Measurements from ENCODE around the gene CCL21.
A peak's percentile ranks its signal among the peaks of the same experiment; 100 is the strongest.

CCL21 gene

DNA sequence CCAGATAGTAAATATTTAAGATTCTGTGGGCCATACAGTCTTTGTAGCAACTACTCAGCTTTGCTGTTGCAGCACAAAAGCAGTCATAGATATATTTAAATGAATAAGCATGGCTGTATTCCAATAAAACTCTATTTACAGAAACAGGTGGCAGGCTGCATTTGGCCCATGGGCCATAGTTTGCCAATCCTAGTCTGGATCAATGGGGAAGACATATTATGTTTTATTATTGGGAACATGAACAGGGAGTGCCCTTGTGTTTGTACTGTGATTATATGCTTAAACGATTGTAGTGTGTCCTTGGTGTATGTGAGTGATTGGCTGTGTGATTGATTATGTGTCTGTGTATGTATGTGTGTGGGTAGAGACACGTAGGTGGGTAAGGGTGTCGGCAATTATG lies 35.5 kb downstream of the CCL21 start:
- Histone ChIP-seq H3K4me1 (ENCODE audit: control insufficient read depth, insufficient read depth, low read length, unreplicated experiment) (no peaks in the 10 kb centered on the region), H3K36me3 (ENCODE audit: insufficient read depth, low read length) (peaks cover 3% of the 10 kb centered on the region; the same call in 1 of the 2 replicates), H3K27me3 (ENCODE audit: insufficient read depth, low read length) (no peaks in the 10 kb centered on the region), H3K4me3 (ENCODE audit: low read depth, low read length) (no peak overlapping the region), H3K79me2 (ENCODE audit: control insufficient read depth, insufficient read depth, low read length, unreplicated experiment) (no peaks in the 10 kb centered on the region), H2AFZ (ENCODE audit: low read length, unreplicated experiment) (no peak overlapping the region), H3K27ac (ENCODE audit: low read depth, low read length) (no peak overlapping the region)

DNA sequence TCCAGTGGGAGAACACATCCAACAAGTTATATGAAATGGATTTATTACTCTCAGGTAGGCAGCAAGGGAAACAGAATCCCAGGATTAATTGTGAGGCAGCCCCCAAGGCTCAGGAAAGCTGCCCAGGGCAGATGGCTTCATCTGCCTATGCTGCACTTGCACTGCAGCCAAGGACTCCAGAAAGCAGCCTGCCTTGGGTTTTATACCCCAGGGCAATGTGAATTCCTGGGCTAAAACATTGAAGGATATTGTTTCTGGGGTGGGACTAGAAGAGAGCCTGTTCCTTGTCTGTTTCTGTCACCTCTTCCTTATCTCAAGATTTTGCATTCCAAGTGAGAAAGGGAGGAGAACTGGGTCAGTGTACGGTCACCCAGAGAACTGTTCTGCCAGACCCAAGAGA lies 38.6 kb downstream of the CCL21 start:
- H3K27ac ChIP-seq (ENCODE audit: low read depth, low read length) = no peak overlapping the region
- H3K79me2 ChIP-seq (ENCODE audit: control insufficient read depth, insufficient read depth, low read length, unreplicated experiment) = peaks cover 18% of the 10 kb centered on the region
- no peak overlapping the region for H3K4me3 ChIP-seq (ENCODE audit: low read depth, low read length)
- peaks cover 20% of the 10 kb centered on the region for H3K36me3 ChIP-seq (ENCODE audit: insufficient read depth, low read length)
- peaks cover 6% of the 10 kb centered on the region for H3K4me1 ChIP-seq (ENCODE audit: control insufficient read depth, insufficient read depth, low read length, unreplicated experiment)
- no peak overlapping the region for H2AFZ ChIP-seq (ENCODE audit: low read length, unreplicated experiment)
- no peaks in the 10 kb centered on the region for H3K27me3 ChIP-seq (ENCODE audit: insufficient read depth, low read length)

DNA sequence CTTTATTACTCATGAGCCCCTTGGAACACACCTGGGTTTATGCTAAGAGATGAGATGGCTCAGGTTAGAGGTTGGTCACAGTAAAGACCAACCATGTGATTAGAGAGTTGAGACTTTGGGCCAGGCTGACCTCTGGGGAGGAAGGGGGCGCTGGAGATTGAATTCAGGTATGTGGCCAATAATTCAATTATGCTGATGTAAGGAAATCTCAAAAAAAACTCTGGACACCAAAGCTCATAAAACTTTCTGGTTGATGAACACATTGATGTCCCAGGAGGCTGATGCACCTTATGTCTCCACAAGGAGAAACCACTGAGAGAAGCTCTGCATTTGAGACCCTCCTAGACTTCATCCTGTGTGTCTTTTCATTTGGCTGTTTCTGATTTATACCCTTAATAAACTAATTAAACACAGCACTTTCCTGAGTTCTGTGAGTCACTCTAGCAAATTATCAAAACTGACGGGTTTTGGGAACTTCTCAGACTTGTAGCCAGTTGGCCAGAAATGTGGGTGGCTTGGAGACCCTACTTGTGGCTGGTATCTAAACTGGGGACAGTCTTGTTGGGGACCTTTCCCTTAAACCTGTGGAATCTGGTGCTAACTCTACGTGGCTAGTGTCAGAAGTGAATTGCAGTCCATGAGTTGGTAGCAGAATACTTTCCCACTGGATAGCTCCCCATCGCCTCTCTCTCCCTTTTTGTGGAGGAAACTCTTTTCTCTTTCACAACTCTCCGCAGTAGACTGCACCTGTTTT lies 40.0 kb downstream of the CCL21 start:
- peaks cover 21% of the 10 kb centered on the region for H3K79me2 ChIP-seq (ENCODE audit: control insufficient read depth, insufficient read depth, low read length, unreplicated experiment)
- peaks cover 6% of the 10 kb centered on the region for H3K4me1 ChIP-seq (ENCODE audit: control insufficient read depth, insufficient read depth, low read length, unreplicated experiment)
- H3K36me3 ChIP-seq (ENCODE audit: insufficient read depth, low read length) = peaks cover 20% of the 10 kb centered on the region
- H3K4me3 ChIP-seq (ENCODE audit: low read depth, low read length) = no peak overlapping the region
- no peak overlapping the region for H3K27ac ChIP-seq (ENCODE audit: low read depth, low read length)
- H3K27me3 ChIP-seq (ENCODE audit: insufficient read depth, low read length) = no peaks in the 10 kb centered on the region
- no peak overlapping the region for H2AFZ ChIP-seq (ENCODE audit: low read length, unreplicated experiment)

DNA sequence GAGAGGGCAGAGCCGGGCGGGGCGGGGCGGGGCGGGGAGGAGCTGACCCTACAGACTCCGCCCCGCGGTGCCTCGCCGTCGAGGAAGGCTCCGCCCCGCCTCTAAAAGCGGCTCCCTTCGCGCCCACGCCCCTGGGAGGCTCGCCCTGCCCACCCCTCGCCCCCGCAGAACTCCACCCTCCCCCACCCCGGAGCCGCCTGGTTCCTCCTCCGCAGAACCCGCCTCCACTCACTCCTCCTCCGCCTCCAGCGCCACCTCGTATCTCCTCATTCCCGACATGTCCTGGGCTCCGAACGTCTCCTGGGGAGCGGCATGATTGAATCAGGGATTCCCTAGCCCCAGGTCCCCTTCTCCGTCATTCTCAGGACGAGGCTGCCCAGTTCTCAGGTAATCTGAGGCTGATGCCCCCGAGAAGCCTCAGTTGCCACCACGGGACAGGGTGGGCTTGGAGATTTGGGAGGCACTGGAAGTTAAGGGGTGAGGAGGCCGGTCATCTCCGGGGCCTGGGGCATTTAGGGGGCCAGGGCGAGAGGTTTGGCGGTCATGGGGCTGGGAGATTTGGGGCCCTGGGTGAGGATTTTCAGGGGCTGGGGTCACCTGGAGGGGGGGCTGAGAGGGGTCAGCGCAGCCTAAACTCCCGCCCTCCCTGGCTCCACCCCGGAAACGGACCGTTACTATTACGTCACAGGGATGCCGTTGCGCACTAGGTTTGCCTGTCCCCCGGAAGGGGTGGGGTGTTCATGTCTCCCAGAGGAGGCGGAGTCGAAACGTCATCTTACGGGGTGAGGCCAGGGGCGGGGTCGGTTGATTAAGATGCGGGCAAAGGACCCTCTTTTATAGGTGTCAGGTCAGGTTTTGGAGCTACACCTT lies 44.3 kb downstream of the CCL21 start:
- H3K4me1 ChIP-seq (ENCODE audit: control insufficient read depth, insufficient read depth, low read length, unreplicated experiment) = peaks cover 6% of the 10 kb centered on the region
- peak overlapping the region; percentile 95 for H3K4me3 ChIP-seq (ENCODE audit: low read depth, low read length)
- peaks cover 20% of the 10 kb centered on the region for H3K36me3 ChIP-seq (ENCODE audit: insufficient read depth, low read length)
- peak overlapping the region; percentile 93 for H3K27ac ChIP-seq (ENCODE audit: low read depth, low read length)
- H2AFZ ChIP-seq (ENCODE audit: low read length, unreplicated experiment) = peak overlapping the region; percentile 86
- no peaks in the 10 kb centered on the region for H3K27me3 ChIP-seq (ENCODE audit: insufficient read depth, low read length)
- H3K79me2 ChIP-seq (ENCODE audit: control insufficient read depth, insufficient read depth, low read length, unreplicated experiment) = peaks cover 21% of the 10 kb centered on the region

DNA sequence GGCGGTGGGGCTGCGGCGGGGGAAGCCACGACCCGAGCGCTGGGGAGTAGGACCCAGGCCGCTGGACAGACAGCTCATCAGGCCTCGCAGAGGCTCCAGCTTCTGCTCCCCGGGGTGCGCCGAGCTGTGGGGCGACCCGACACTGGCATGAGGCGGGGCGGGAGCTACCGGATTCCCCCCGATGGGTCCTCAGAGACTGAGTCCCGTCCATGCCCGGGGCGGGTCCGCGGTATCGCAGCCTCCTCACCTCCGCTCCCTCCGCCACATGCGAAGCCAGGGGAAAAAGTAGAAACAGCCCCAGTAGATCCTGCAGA lies 44.9 kb downstream of the CCL21 start:
- H3K4me3 ChIP-seq (ENCODE audit: low read depth, low read length) = peak overlapping the region; percentile 95
- H3K36me3 ChIP-seq (ENCODE audit: insufficient read depth, low read length) = peaks cover 20% of the 10 kb centered on the region
- H2AFZ ChIP-seq (ENCODE audit: low read length, unreplicated experiment) = peak overlapping the region; percentile 63
- H3K79me2 ChIP-seq (ENCODE audit: control insufficient read depth, insufficient read depth, low read length, unreplicated experiment) = peaks cover 21% of the 10 kb centered on the region
- H3K27ac ChIP-seq (ENCODE audit: low read depth, low read length) = peak overlapping the region; percentile 36; the same call in 1 of the 2 replicates
- H3K4me1 ChIP-seq (ENCODE audit: control insufficient read depth, insufficient read depth, low read length, unreplicated experiment) = peaks cover 6% of the 10 kb centered on the region
- no peaks in the 10 kb centered on the region for H3K27me3 ChIP-seq (ENCODE audit: insufficient read depth, low read length)

DNA sequence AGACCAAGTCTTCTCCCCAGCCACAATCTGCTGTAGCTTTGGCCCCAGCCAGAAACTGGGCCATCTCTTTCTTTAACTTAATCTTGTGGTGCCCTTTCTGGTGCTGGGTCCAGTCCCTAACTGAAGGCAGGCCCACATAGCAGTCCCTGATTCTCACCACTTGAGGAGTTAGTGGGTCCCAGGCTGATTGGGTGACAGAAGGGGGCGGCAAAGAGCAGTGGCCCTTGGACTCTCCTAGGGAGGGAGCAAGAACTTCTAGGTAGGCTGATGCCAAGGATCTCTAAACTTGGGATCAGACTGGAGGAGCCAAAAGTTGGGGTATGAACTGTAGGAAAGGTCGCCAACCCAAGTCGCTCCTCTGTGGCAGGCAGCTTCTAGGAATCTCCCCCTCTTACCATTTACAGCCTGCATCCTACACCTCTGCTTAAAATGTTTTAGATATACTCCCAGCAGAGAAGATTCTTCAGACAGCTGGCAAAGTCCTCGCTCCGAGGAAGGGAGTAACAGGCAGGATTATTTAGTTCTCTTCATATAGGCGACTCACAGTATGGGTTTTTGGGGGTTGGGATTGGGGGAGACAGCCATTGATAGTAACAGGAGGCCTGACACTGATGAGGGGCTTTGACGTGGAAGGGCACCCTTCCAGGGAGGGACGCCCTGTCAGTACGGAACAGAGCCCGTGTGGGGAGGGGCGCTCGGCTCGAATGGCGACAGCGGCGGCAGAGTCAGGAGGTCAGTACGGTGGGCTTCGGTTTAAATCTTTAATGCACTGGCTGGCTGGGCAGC lies 45.5 kb downstream of the CCL21 start:
- Histone ChIP-seq H3K27ac (ENCODE audit: low read depth, low read length) (peak overlapping the region; percentile 36; the same call in 1 of the 2 replicates), H3K27me3 (ENCODE audit: insufficient read depth, low read length) (no peaks in the 10 kb centered on the region), H2AFZ (ENCODE audit: low read length, unreplicated experiment) (peak overlapping the region; percentile 63), H3K4me1 (ENCODE audit: control insufficient read depth, insufficient read depth, low read length, unreplicated experiment) (peaks cover 6% of the 10 kb centered on the region), H3K79me2 (ENCODE audit: control insufficient read depth, insufficient read depth, low read length, unreplicated experiment) (peaks cover 21% of the 10 kb centered on the region), H3K36me3 (ENCODE audit: insufficient read depth, low read length) (peaks cover 18% of the 10 kb centered on the region), H3K4me3 (ENCODE audit: low read depth, low read length) (peak overlapping the region; percentile 95)

DNA sequence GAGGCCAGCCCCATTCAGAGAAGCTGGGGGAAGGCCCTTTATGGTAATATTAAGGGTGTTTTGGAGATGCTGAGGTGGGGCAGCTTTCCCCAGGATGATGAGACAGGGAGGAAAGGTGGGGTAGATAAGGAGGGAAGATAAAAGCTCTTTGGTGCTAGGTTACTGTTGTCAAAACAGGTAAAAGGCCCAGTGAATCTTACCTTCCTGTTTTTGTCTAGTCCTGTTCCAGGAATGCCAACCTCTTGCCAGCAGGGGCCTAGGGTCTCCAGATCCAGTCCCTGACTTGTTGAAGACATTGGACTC lies 46.7 kb downstream of the CCL21 start:
- Histone ChIP-seq H3K4me1 (ENCODE audit: control insufficient read depth, insufficient read depth, low read length, unreplicated experiment) (peaks cover 6% of the 10 kb centered on the region), H3K27ac (ENCODE audit: low read depth, low read length) (no peak overlapping the region), H3K79me2 (ENCODE audit: control insufficient read depth, insufficient read depth, low read length, unreplicated experiment) (peaks cover 19% of the 10 kb centered on the region), H3K27me3 (ENCODE audit: insufficient read depth, low read length) (no peaks in the 10 kb centered on the region), H3K4me3 (ENCODE audit: low read depth, low read length) (no peak overlapping the region), H2AFZ (ENCODE audit: low read length, unreplicated experiment) (no peak overlapping the region), H3K36me3 (ENCODE audit: insufficient read depth, low read length) (peaks cover 8% of the 10 kb centered on the region; the same call in 1 of the 2 replicates)

DNA sequence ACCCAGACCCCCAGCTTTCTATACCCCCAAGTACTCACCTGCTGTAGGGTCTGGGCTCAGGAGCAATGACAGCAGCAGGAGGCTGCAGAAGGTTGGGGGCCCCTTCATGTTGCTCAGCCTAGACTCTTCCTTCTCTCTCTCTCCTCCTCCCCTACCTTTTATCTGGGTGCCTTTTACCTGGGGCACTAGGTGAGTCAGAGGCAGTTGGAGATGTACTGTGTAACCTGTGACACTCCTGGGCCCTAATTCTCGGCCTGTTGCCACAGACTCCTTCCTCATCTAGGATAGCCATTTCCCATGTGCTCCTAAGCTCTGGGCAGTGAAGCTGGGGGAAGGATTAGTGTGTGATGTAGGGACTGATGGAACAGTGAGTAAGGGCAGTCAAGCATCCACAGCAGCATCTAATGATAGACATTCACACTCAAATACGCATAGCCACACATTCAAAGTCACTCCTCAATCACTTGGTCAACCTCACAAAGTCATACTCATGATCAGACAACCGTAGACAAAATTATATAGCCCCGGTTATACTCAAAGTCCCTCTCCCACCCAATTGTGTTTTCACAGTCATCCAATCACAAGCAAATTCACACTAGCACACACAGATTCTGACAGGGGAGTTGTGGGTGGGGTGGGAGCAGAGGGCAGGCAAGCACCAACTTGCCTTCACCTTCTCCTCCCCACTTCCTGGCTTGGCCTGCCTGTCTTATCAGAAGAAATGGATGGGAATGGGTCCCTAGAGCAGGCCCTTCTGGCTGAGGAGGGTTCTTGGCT lies 47.2 kb downstream of the CCL21 start, which contains the start of gene CCL27:
Gene CCL27, minus strand, starts transcription at position 132 of the 777 bp plus-strand sequence. Its CDS starts 24 bp downstream, at position 108.
- Histone ChIP-seq H3K79me2 (ENCODE audit: control insufficient read depth, insufficient read depth, low read length, unreplicated experiment) (peaks cover 15% of the 10 kb centered on the region), H3K27ac (ENCODE audit: low read depth, low read length) (no peak within 1 kb of the TSS), H3K4me1 (ENCODE audit: control insufficient read depth, insufficient read depth, low read length, unreplicated experiment) (peaks cover 6% of the 10 kb centered on the region), H2AFZ (ENCODE audit: low read length, unreplicated experiment) (no peak within 1 kb of the TSS), H3K36me3 (ENCODE audit: insufficient read depth, low read length) (peaks cover 3% of the 10 kb centered on the region; the same call in 1 of the 2 replicates), H3K27me3 (ENCODE audit: insufficient read depth, low read length) (no peaks in the 10 kb centered on the region), H3K4me3 (ENCODE audit: low read depth, low read length) (no peak within 1 kb of the TSS)

DNA sequence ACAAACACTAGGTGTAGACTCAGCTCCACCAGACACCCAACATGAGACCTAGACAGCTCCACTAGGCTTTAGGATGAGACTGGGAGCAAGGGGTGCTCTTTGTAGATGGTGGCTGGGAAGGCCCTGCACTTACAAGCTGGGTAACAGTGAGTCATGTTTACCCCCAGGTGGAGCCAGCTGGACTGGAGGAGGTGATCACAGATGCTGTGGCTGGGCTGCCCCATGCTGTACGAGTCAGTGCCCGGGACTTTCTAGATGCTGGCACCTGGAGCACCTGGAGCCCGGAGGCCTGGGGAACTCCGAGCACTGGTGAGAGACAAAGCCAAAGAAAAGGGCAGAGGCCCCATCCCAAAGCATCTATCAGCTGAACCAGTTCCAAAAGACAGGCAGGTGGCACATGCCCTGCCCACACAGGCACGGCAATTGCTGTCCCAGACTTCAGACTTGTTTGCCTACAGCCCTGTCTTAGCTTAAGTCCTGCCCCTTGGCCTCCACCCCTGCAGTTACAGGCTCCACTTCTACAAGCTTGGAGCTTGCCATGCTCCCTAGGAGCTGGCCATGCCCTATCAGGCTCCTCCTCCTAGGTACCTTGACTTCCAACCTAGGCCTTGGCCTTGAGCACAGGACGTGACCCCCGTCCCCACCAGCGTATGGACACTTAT lies 50.2 kb downstream of the CCL21 start:
- no peaks in the 10 kb centered on the region for H3K27me3 ChIP-seq (ENCODE audit: insufficient read depth, low read length)
- no peak overlapping the region for H3K27ac ChIP-seq (ENCODE audit: low read depth, low read length)
- no peaks in the 10 kb centered on the region for H3K36me3 ChIP-seq (ENCODE audit: insufficient read depth, low read length)
- H3K4me1 ChIP-seq (ENCODE audit: control insufficient read depth, insufficient read depth, low read length, unreplicated experiment) = no peaks in the 10 kb centered on the region
- no peak overlapping the region for H3K4me3 ChIP-seq (ENCODE audit: low read depth, low read length)
- no peaks in the 10 kb centered on the region for H3K79me2 ChIP-seq (ENCODE audit: control insufficient read depth, insufficient read depth, low read length, unreplicated experiment)
- H2AFZ ChIP-seq (ENCODE audit: low read length, unreplicated experiment) = no peak overlapping the region

All from ACC112 (cell line).